K562 (cell line): ENCODE measurements around the gene UBE2V1. TPM values are rescaled to one million over a fixed set of nuclear protein-coding genes. Genes with fewer than 3 reads are reported as not detected.

ENCODE experiments used
- ATAC-seq: fragments of 200-7000 bp; cut with Tn5 transposase; 3 replicates; pipeline ENCODE4 v1.9.1; 2020; ENCODE audit warnings: moderate library complexity
- BruUV-seq: library from RNA; stranded (reverse); fragments of 400-500 nt; replicated peaks from 2 replicates; lab custom pipeline; 2021; lab: Mats Ljungman, UMichigan
- CTCF ChIA-PET: fragments of 300-600 bp; formaldehyde crosslinking; extraction: SDS; loops from one replicate; lab custom pipeline; 2021; ENCODE audit warnings: low intra/inter-chr PET ratio; lab: Yijun Ruan, JAX
- POLR2A ChIA-PET: fragments of 300-600, 350-650 bp; sonication (Branson Sonifier 250); formaldehyde crosslinking; extraction: SDS; loops from one replicate; lab custom pipeline; 2021; ENCODE audit warnings: antibody characterized with exemption, inconsistent platforms; lab: Yijun Ruan, JAX
- DNase-seq, 4 experiments: peaks; one replicate each; pipeline versions ENCODE4 v3.0.0 to v3.0.0-alpha.2; 2011 to 2018; ENCODE audit warnings: low spot score in 3 of 4, mixed read lengths in 3 of 4; ENCODE audit errors: extremely low read depth in 1 of 4
- FAIRE-seq: peaks from 2 replicates; lab custom pipeline; 2011; peaks lifted over from hg19 to GRCh38; lab: Jason Lieb, UNC
- H2AFZ ChIP-seq: 2 replicates; pipeline ENCODE4 v1.6.0; 2011; ENCODE audit warnings: low read depth, low read length, control low read depth, inconsistent platforms
- H3K27ac ChIP-seq: fragments of 200-600 bp; 3 replicates; pipeline ENCODE4 v1.8.0; 2011; ENCODE audit warnings: low read depth, mild to moderate bottlenecking, control low read depth, inconsistent platforms, low read length, moderate library complexity, mixed read lengths; ENCODE audit errors: extremely low read depth
- H3K27me3 ChIP-seq, 2 experiments: fragments of 300-600 bp in 1 of 2; 2 replicates in 1 of 2; 3 replicates in 1 of 2; pipeline versions ENCODE4 v1.6.0 to v1.8.0; 2011; ENCODE audit warnings: inconsistent platforms in 2 of 2, low read length in 2 of 2, mild to moderate bottlenecking in 1 of 2, mixed read lengths in 1 of 2, moderate library complexity in 1 of 2; ENCODE audit not compliant: control insufficient read depth in 2 of 2, insufficient read depth in 2 of 2
- H3K36me3 ChIP-seq: fragments of 300-600 bp; 3 replicates; pipeline ENCODE4 v1.8.0; 2011; ENCODE audit warnings: mild to moderate bottlenecking, low read length, inconsistent platforms; ENCODE audit not compliant: control insufficient read depth, insufficient read depth
- H3K4me1 ChIP-seq, 2 experiments: fragments of 200-600 bp in 1 of 2; replicated peaks in 1 of 2; 2 replicates in 1 of 2; 3 replicates in 1 of 2; pipeline versions ENCODE4 v1.5.1 to v1.8.0; 2011; ENCODE audit warnings: inconsistent platforms in 2 of 2, low read length in 2 of 2, mild to moderate bottlenecking in 1 of 2, mixed read lengths in 1 of 2, moderate library complexity in 1 of 2; ENCODE audit not compliant: control insufficient read depth in 2 of 2, insufficient read depth in 2 of 2
- H3K4me2 ChIP-seq: 2 replicates; pipeline ENCODE4 v1.6.1; 2011; ENCODE audit warnings: low read length, control low read depth, inconsistent platforms, mixed read lengths; ENCODE audit not compliant: insufficient read depth
- H3K4me3 ChIP-seq: fragments of 200-600 bp; sonication (generic), shearing (Covaris generic); 2 replicates; pipeline ENCODE4 v1.5.1; 2016; ENCODE audit warnings: control low read depth, inconsistent platforms
- H3K79me2 ChIP-seq: fragments of 200-600 bp; 3 replicates; pipeline ENCODE4 v1.8.0; 2011; ENCODE audit warnings: low read length, inconsistent platforms; ENCODE audit not compliant: control insufficient read depth, insufficient read depth
- H3K9ac ChIP-seq, 2 experiments: 2 replicates each; pipeline versions ENCODE4 v1.6.0 to v1.6.1; 2011; ENCODE audit warnings: low read depth in 2 of 2, low read length in 2 of 2, control low read depth in 1 of 2, inconsistent platforms in 1 of 2, mild to moderate bottlenecking in 1 of 2, mixed read lengths in 1 of 2; ENCODE audit not compliant: insufficient read depth in 1 of 2
- H3K9me1 ChIP-seq: one replicate; pipeline ENCODE4 v1.6.0; 2011; ENCODE audit warnings: inconsistent platforms, mild to moderate bottlenecking, low read length, moderate library complexity; ENCODE audit not compliant: control insufficient read depth, insufficient read depth
- H3K9me3 ChIP-seq: replicated peaks from 2 replicates; pipeline ENCODE4 v1.5.1; 2011; ENCODE audit warnings: low read depth, low read length, inconsistent platforms; ENCODE audit not compliant: control insufficient read depth, insufficient read depth
- H4K20me1 ChIP-seq: replicated peaks from 2 replicates; pipeline ENCODE4 v1.6.1; 2011; ENCODE audit warnings: low read length, inconsistent platforms, mixed read lengths; ENCODE audit not compliant: control insufficient read depth, insufficient read depth
- BMI1 ChIP-seq: fragments of 150-350 bp; IDR thresholded peaks from 2 replicates; pipeline ENCODE4 v1.6.1; 2014; ENCODE audit warnings: low read length
- GABPA ChIP-seq: fragments of 200-800 bp; sonication (Bioruptor generic); conservative IDR thresholded peaks from 2 replicates; pipeline ENCODE4 v1.6.1; 2016; ENCODE audit warnings: low read depth, missing genetic modification characterization, missing compliant biosample characterization
- GTF2A2 ChIP-seq: IDR thresholded peaks from 2 replicates; pipeline ENCODE4 v1.6.1; 2016; ENCODE audit warnings: mild to moderate bottlenecking, missing genetic modification characterization, missing compliant biosample characterization
- HCFC1 ChIP-seq: IDR thresholded peaks from 2 replicates; pipeline ENCODE4 v1.6.1; 2012; ENCODE audit warnings: low read depth, low read length, improper control_type of control experiment
- HDAC8 ChIP-seq: fragments of 450-650 bp; IDR thresholded peaks from 2 replicates; pipeline ENCODE4 v1.6.1; 2016; ENCODE audit warnings: mild to moderate bottlenecking, missing genetic modification characterization, moderate library complexity, missing compliant biosample characterization
- HSF4 ChIP-seq: fragments of 250-450 bp; sonication (Bioruptor Pico); IDR thresholded peaks from 2 replicates; pipeline ENCODE4 v2.1.2; 2022; ENCODE audit warnings: mild to moderate bottlenecking, moderate library complexity, borderline replicate concordance
- MYNN ChIP-seq, 2 experiments: sonication (generic); formaldehyde crosslinking in 1 of 2; IDR thresholded peaks; 2 replicates each; pipeline versions ENCODE4 v1.5.0 to v1.6.1; 2016 to 2020; ENCODE audit warnings: antibody characterized with exemption in 1 of 2, missing genetic modification reagents in 1 of 2
- POLR3A ChIP-seq: IDR thresholded peaks from 2 replicates; pipeline ENCODE4 v1.6.1; 2011; ENCODE audit warnings: borderline replicate concordance, mild to moderate bottlenecking, moderate library complexity; ENCODE audit not compliant: insufficient read length, insufficient read depth; ENCODE audit errors: extremely low read depth
- ZNF408 ChIP-seq: fragments of 250-450 bp; sonication (Bioruptor Pico); IDR thresholded peaks from 2 replicates; pipeline ENCODE4 v1.4.0; 2020; ENCODE audit warnings: low read depth, mild to moderate bottlenecking, moderate library complexity
- WGBS: fragments of 100-300 bp; shearing (Covaris generic); methylation state at CpG from one replicate; pipeline ENCODE4 v1.1.6; 2016; ENCODE audit warnings: low coverage, mixed read lengths; ENCODE audit not compliant: insufficient coverage; ENCODE audit errors: missing lambda C conversion rate; 5-methylcytosine and 5-hydroxymethylcytosine counted together
- in situ Hi-C: fragments of 300-500 bp; cut with MboI; formaldehyde crosslinking; loops from 4 replicates; pipeline ENCODE4 v1.15.0; 2018; ENCODE audit warnings: inconsistent platforms, mixed read lengths
- intact Hi-C: fragments of 100-400 bp; cut with micrococcal nuclease; formaldehyde crosslinking; loops from 2 replicates; pipeline ENCODE4 v1.14.2; 2022
- polyA plus RNA-seq, 8 experiments: library from polyadenylated mRNA; depleted of rRNA in 4 of 8; stranded (reverse) in 5 of 8; unstranded in 3 of 8; fragments of >200 nt; fragmentation: Nextera tagmentation in 2 of 8; fragmentation: Illumina TruSeq in 1 of 8; extraction: Ambion mirVana in 2 of 8; extraction: Trizol in 1 of 8; gene quantifications; 2 replicates each; pipeline versions ENCODE4 v1.2.1 to v1.2.3, GENCODE V29; 2011 to 2014; ENCODE audit warnings: inconsistent platforms in 1 of 8, missing spikeins in 1 of 8
- total RNA-seq, 7 experiments: library from RNA; depleted of rRNA in 6 of 7; stranded (reverse); fragments of >200 nt in 6 of 7; fragmentation: Illumina TruSeq in 2 of 7; extraction: Trizol in 2 of 7; gene quantifications; 2 replicates each; pipeline versions ENCODE4 v1.2.1 to v1.2.3, GENCODE V29; 2011 to 2021; ENCODE audit warnings: low replicate concordance in 1 of 7
- TF ChIP-seq, protein P1 (sequence below): fragments of 250-450 bp; sonication (Bioruptor Pico); IDR thresholded peaks from 2 replicates; pipeline ENCODE4 v1.5.0; 2022; ENCODE audit warnings: mild to moderate bottlenecking
- TF ChIP-seq, protein P2 (sequence below): sonication (generic); formaldehyde crosslinking; IDR thresholded peaks from 2 replicates; pipeline ENCODE4 v1.8.0; 2023; ENCODE audit warnings: mild to moderate bottlenecking, missing genetic modification reagents

Gene UBE2V1
- total and polyA plus RNA-seq, 9 of the 15 experiments (the other 6 are each of a cell fraction or from before 2014, with no cell fraction given): 93.0 to 357 (median 119) TPM

GRCh38 chr20:50040432-50041245 is 72.3 kb downstream of the UBE2V1 start:
- H3K36me3 ChIP-seq: no peaks in the 10 kb centered on the region
- no peak overlapping the region for H3K4me3 ChIP-seq
- ATAC-seq (no peak), FAIRE-seq (no peak), DNase-seq (no peak)
- no peaks in the 10 kb centered on the region for H3K79me2 ChIP-seq
- H3K9me3 ChIP-seq: no peaks in the 10 kb centered on the region
- H2AFZ ChIP-seq: no peak overlapping the region
- no TSS peak for BruUV-seq
- H3K9me1 ChIP-seq: no peaks in the 10 kb centered on the region
- intact Hi-C loops (no loop called here), in situ Hi-C loops (no loop called here)
- no peaks in the 10 kb centered on the region for H4K20me1 ChIP-seq
- peak overlapping the region in 1 of 2 experiments; percentile 65; a peak in 1 of 4 replicates for H3K9ac ChIP-seq
- H3K27ac ChIP-seq: no peak overlapping the region
- CTCF ChIA-PET: no interaction called here
- WGBS: 67% methylated on average over 15 of the region's 17 CpGs
- no peak overlapping the region for H3K4me2 ChIP-seq
- TF ChIP-seq HDAC8 (tag): no peak
- TF ChIP-seq GABPA (tag): no peak
- no peak for TF ChIP-seq HCFC1
- TF ChIP-seq, protein P1, sequence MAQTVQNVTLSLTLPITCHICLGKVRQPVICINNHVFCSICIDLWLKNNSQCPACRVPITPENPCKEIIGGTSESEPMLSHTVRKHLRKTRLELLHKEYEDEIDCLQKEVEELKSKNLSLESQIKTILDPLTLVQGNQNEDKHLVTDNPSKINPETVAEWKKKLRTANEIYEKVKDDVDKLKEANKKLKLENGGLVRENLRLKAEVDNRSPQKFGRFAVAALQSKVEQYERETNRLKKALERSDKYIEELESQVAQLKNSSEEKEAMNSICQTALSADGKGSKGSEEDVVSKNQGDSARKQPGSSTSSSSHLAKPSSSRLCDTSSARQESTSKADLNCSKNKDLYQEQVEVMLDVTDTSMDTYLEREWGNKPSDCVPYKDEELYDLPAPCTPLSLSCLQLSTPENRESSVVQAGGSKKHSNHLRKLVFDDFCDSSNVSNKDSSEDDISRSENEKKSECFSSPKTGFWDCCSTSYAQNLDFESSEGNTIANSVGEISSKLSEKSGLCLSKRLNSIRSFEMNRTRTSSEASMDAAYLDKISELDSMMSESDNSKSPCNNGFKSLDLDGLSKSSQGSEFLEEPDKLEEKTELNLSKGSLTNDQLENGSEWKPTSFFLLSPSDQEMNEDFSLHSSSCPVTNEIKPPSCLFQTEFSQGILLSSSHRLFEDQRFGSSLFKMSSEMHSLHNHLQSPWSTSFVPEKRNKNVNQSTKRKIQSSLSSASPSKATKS (CRISPR knock-in tag): no peak
- TF ChIP-seq, protein P2, sequence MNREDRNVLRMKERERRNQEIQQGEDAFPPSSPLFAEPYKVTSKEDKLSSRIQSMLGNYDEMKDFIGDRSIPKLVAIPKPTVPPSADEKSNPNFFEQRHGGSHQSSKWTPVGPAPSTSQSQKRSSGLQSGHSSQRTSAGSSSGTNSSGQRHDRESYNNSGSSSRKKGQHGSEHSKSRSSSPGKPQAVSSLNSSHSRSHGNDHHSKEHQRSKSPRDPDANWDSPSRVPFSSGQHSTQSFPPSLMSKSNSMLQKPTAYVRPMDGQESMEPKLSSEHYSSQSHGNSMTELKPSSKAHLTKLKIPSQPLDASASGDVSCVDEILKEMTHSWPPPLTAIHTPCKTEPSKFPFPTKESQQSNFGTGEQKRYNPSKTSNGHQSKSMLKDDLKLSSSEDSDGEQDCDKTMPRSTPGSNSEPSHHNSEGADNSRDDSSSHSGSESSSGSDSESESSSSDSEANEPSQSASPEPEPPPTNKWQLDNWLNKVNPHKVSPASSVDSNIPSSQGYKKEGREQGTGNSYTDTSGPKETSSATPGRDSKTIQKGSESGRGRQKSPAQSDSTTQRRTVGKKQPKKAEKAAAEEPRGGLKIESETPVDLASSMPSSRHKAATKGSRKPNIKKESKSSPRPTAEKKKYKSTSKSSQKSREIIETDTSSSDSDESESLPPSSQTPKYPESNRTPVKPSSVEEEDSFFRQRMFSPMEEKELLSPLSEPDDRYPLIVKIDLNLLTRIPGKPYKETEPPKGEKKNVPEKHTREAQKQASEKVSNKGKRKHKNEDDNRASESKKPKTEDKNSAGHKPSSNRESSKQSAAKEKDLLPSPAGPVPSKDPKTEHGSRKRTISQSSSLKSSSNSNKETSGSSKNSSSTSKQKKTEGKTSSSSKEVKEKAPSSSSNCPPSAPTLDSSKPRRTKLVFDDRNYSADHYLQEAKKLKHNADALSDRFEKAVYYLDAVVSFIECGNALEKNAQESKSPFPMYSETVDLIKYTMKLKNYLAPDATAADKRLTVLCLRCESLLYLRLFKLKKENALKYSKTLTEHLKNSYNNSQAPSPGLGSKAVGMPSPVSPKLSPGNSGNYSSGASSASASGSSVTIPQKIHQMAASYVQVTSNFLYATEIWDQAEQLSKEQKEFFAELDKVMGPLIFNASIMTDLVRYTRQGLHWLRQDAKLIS: no peak
- no peak for TF ChIP-seq HSF4 (CRISPR knock-in tag)
- no peak for TF ChIP-seq BMI1
- TF ChIP-seq MYNN (IDR thresholded peaks at IDR 0.05): no peak
- TF ChIP-seq MYNN (CRISPR knock-in tag; IDR thresholded peaks at IDR 0.05): no peak
- no peak for TF ChIP-seq POLR3A
- TF ChIP-seq ZNF408 (CRISPR knock-in tag): no peak
- TF ChIP-seq GTF2A2 (tag): no peak
- H3K27me3 ChIP-seq: no peaks in the 10 kb centered on the region
- POLR2A ChIA-PET: interaction anchor here (0.6 kb wide), 1 partner anchor 51 kb away, joined by 4 read pairs; no protein-coding TSS in a partner anchor
- peaks cover 7 to 30% of the 10 kb centered on the region in 2 experiments; a peak in 4 of 5 replicates for H3K4me1 ChIP-seq
